MCF 10A (cell line): ENCODE measurements around the gene IQSEC1. TPM values are rescaled to one million over a fixed set of nuclear protein-coding genes. Genes with fewer than 3 reads are reported as not detected.

Source experiments
- BruUV-seq: library from RNA; stranded (reverse); fragments of 400-500 nt; replicated peaks from 2 replicates; lab custom pipeline; 2021; lab: Mats Ljungman, UMichigan
- CTCF ChIA-PET: fragments of 300-600 bp; sonication (Branson Sonifier 250); formaldehyde crosslinking; extraction: SDS; loops from one replicate; lab custom pipeline; 2021; ENCODE audit warnings: antibody characterized with exemption, inconsistent platforms; lab: Yijun Ruan, JAX
- POLR2A ChIA-PET: fragments of 300-600, 350-650 bp; sonication (Branson Sonifier 250); formaldehyde crosslinking; extraction: SDS; loops from one replicate; lab custom pipeline; 2020; ENCODE audit warnings: antibody characterized with exemption, inconsistent platforms; lab: Yijun Ruan, JAX
- DNase-seq: peaks from one replicate; pipeline ENCODE4 v3.0.0-alpha.2; 2018; ENCODE audit not compliant: unreplicated experiment
- H3K27ac Mint-ChIP-seq: one replicate; pipeline ENCODE4 v1.8.0; 2022; ENCODE audit warnings: mild to moderate bottlenecking, low read depth, mixed read lengths; ENCODE audit not compliant: unreplicated experiment
- H3K27me3 Mint-ChIP-seq: one replicate; pipeline ENCODE4 v1.8.0; 2022; ENCODE audit warnings: mixed read lengths; ENCODE audit not compliant: insufficient read depth, unreplicated experiment
- H3K36me3 Mint-ChIP-seq: one replicate; pipeline ENCODE4 v1.8.0; 2022; ENCODE audit warnings: mild to moderate bottlenecking, moderate library complexity, mixed read lengths; ENCODE audit not compliant: insufficient read depth, unreplicated experiment
- H3K4me1 Mint-ChIP-seq: one replicate; pipeline ENCODE4 v1.8.0; 2022; ENCODE audit warnings: mixed read lengths; ENCODE audit not compliant: insufficient read depth, unreplicated experiment
- H3K4me3 Mint-ChIP-seq: one replicate; pipeline ENCODE4 v1.8.0; 2022; ENCODE audit warnings: mild to moderate bottlenecking, moderate library complexity, mixed read lengths; ENCODE audit not compliant: unreplicated experiment
- H3K9me3 Mint-ChIP-seq: one replicate; pipeline ENCODE4 v1.8.0; 2022; ENCODE audit warnings: mixed read lengths; ENCODE audit not compliant: unreplicated experiment
- CTCF ChIP-seq: fragments of 200-600 bp; IDR thresholded peaks from one replicate; pipeline ENCODE4 v1.8.0; 2022; ENCODE audit warnings: antibody characterized with exemption, mild to moderate bottlenecking; ENCODE audit not compliant: unreplicated experiment
- intact Hi-C: fragments of 100-400 bp; cut with micrococcal nuclease; formaldehyde crosslinking; loops from 2 replicates; pipeline ENCODE4 v1.14.1; 2022
- total RNA-seq: library from RNA; stranded (reverse); gene quantifications from 2 replicates; pipeline ENCODE4 v1.2.3, GENCODE V29; 2022

Gene IQSEC1
- total RNA-seq, 1 experiment from 2014 or later, result 18.7 TPM

DNA sequence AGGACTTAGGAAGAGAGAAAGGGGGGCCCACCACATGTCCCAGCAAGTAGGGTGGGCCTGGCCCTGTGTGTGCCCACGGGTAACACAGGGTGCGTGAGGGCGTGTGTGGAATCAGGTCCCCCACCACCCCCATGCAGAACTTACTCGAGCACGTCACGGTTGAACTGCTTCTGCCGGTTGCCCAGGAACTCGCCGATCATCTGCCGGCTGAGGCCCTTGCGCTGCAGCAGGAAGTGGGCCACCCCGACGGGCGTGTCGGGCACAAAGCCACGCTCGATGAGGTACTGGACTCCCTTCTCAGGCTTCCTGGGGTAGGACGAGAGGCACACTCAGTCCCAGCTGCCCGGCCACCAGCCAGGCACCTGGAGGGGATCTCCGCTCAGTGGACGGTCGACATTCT is 148.8 kb downstream of the IQSEC1 start:
- DNase-seq, result no peak
- CTCF ChIA-PET, result no interaction called here
- TF ChIP-seq CTCF, result no peak
- intact Hi-C loops, result no loop called here
- Mint-ChIP-seq H3K4me3 (no peak overlapping the region), H3K27ac (no peak overlapping the region), H3K36me3 (peaks cover 11% of the 10 kb centered on the region), H3K27me3 (no peaks in the 10 kb centered on the region), H3K9me3 (no peaks in the 10 kb centered on the region), H3K4me1 (no peaks in the 10 kb centered on the region)
- POLR2A ChIA-PET, result no interaction called here
- BruUV-seq, result no TSS peak

DNA sequence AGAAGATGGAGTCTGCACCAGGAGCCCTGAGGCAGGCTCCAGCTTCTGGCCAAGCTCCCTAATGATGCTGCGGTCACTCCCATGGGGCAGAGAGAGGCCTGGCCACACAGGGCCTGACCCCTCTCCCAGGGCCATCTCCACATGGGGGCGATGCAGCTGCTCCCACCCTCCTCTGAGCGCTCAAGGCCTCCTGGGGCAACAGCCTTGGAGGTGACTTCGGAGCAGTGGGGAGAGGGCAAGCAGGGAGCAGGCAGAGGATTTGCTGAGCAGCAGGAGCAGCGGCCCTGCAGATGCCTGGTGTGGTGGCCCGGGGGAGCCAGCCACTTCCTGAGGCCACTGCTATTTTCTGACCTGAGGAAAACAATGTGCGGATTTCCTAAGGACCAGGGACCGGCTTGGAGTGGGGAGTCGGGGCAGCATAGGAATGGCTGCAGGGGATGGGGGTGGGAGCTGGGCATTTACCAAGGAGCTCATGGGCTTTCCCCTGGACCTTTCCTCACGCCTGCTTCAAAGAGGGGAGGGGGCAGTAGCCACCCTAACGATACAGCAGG is 150.3 kb downstream of the IQSEC1 start:
- no peak overlapping the region for H3K27ac Mint-ChIP-seq
- H3K27me3 Mint-ChIP-seq, result no peaks in the 10 kb centered on the region
- no TSS peak for BruUV-seq
- no peak for DNase-seq
- ChIA-PET POLR2A (no interaction called here), CTCF (no interaction called here)
- intact Hi-C loops, result no loop called here
- no peaks in the 10 kb centered on the region for H3K9me3 Mint-ChIP-seq
- peaks cover 11% of the 10 kb centered on the region for H3K36me3 Mint-ChIP-seq
- TF ChIP-seq CTCF, result no peak
- no peaks in the 10 kb centered on the region for H3K4me1 Mint-ChIP-seq
- H3K4me3 Mint-ChIP-seq, result no peak overlapping the region

DNA sequence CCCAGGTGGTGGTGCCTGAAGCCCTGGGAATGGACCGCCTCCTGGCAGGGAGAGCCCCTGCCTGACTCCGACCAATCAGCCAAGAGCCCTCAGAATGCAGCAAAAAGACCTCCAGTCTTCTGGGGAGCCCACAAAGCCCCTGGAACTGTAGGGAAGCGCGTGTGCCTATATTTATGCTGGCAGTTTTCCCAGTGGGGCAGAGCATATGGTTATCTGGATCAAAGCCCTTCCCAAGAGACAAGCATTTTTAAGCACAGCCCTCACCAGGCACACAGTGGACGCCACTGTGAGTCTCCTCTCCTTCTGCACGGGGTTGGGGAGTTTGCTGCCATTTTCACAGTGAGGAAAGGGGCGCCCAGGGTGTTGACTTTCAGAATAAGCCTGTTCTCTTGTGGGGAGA is 150.9 kb downstream of the IQSEC1 start:
- no peak for DNase-seq
- Mint-ChIP-seq H3K36me3 (peaks cover 11% of the 10 kb centered on the region), H3K4me1 (no peaks in the 10 kb centered on the region), H3K27me3 (no peaks in the 10 kb centered on the region), H3K27ac (no peak overlapping the region), H3K9me3 (no peaks in the 10 kb centered on the region), H3K4me3 (no peak overlapping the region)
- no TSS peak for BruUV-seq
- ChIA-PET POLR2A (no interaction called here), CTCF (no interaction called here)
- intact Hi-C loops, result no loop called here
- TF ChIP-seq CTCF, result no peak

DNA sequence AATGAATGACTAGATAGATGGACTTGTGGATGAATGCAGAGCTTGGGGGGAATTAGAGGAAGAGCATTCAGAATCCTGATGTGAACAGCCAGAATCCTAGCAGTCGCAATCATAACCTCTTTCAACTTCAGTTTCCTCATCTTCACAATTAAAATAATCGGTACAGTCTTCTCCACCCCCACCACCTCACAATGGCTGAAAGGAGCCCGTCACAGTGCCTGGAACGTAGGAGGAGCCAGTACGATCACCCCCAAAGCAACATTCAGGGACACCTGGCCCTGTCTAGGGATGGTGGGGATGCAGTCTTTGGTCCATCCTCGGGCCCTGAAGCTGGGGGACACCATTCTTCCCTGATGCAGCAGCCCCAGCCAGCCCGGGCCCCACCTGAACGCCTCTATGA is 151.5 kb downstream of the IQSEC1 start:
- H3K27ac Mint-ChIP-seq, result no peak overlapping the region
- H3K27me3 Mint-ChIP-seq, result no peaks in the 10 kb centered on the region
- BruUV-seq, result no TSS peak
- intact Hi-C loops, result no loop called here
- DNase-seq, result no peak
- H3K4me3 Mint-ChIP-seq, result no peak overlapping the region
- no peaks in the 10 kb centered on the region for H3K9me3 Mint-ChIP-seq
- POLR2A ChIA-PET, result interaction anchor here (0.6 kb wide), 1 partner anchor 15 kb away, joined by 3 read pairs; no protein-coding TSS in a partner anchor
- no peaks in the 10 kb centered on the region for H3K4me1 Mint-ChIP-seq
- no peak for TF ChIP-seq CTCF
- CTCF ChIA-PET, result no interaction called here
- peaks cover 11% of the 10 kb centered on the region for H3K36me3 Mint-ChIP-seq
